ENCODE results near the gene CD46.

DNA sequence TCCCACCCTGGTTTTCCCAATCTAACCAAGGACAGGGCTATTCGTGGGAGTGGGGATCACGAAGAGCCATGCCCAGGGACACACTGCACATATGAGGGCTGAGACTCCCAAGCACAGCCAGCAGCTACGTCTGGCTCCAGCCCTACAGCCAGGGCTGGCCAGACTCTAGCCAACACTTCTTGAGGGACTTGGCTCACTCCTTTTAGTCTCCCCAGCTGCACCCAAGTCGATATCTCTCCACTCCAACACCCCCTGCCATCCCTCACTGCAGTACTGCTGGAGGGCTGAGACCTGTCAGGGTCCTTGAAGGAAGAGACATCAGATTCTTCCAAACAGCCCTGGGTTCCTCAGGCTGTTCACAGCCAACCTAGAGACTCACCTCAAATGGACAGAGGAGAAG, 62.6 kb downstream of the CD46 start:
- TF ChIP-seq, protein P1, sequence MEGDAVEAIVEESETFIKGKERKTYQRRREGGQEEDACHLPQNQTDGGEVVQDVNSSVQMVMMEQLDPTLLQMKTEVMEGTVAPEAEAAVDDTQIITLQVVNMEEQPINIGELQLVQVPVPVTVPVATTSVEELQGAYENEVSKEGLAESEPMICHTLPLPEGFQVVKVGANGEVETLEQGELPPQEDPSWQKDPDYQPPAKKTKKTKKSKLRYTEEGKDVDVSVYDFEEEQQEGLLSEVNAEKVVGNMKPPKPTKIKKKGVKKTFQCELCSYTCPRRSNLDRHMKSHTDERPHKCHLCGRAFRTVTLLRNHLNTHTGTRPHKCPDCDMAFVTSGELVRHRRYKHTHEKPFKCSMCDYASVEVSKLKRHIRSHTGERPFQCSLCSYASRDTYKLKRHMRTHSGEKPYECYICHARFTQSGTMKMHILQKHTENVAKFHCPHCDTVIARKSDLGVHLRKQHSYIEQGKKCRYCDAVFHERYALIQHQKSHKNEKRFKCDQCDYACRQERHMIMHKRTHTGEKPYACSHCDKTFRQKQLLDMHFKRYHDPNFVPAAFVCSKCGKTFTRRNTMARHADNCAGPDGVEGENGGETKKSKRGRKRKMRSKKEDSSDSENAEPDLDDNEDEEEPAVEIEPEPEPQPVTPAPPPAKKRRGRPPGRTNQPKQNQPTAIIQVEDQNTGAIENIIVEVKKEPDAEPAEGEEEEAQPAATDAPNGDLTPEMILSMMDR (IDR thresholded peaks at IDR 0.05): no peak
- no peak for TF ChIP-seq POLR2AphosphoS5 (IDR thresholded peaks at IDR 0.05)
- TF ChIP-seq POLR2A (IDR thresholded peaks at IDR 0.05): no peak
- no peak for TF ChIP-seq EP300 (IDR thresholded peaks at IDR 0.05; ENCODE audit: low read depth)
